ENCODE results near the gene CBX5. TPM values are rescaled to one million over a fixed set of nuclear protein-coding genes. Genes with fewer than 3 reads are reported as not detected.
"Not testable (repeated sequence)": the region's sequence is repeated elsewhere in the genome, so short reads cannot be mapped to it uniquely, and the experiment has no call there.

The CBX5 gene
- total RNA-seq: 39.5 TPM
- long read RNA-seq, full-length matches to known transcripts: 33 of 40 reads
- long read RNA-seq, partial matches to known transcripts: 2 of 40 reads
- long read RNA-seq, other reads (novel, unspliced or antisense): 5 of 40 reads

GRCh38 chr12:54279632-54280467 lies at the start of gene CBX5:
CBX5 (minus strand) TSS chr12:54280122; CDS start chr12:54257650, 22,472 bp downstream.
- intact Hi-C loops (cut with DNase I): loop anchor here (5.0 kb wide), 2 partner anchors 42 to 82 kb away; partner anchors contain the start of gene GPR84
- peak; percentile 99 for DNase-seq (ENCODE audit: low spot score)

DNA sequence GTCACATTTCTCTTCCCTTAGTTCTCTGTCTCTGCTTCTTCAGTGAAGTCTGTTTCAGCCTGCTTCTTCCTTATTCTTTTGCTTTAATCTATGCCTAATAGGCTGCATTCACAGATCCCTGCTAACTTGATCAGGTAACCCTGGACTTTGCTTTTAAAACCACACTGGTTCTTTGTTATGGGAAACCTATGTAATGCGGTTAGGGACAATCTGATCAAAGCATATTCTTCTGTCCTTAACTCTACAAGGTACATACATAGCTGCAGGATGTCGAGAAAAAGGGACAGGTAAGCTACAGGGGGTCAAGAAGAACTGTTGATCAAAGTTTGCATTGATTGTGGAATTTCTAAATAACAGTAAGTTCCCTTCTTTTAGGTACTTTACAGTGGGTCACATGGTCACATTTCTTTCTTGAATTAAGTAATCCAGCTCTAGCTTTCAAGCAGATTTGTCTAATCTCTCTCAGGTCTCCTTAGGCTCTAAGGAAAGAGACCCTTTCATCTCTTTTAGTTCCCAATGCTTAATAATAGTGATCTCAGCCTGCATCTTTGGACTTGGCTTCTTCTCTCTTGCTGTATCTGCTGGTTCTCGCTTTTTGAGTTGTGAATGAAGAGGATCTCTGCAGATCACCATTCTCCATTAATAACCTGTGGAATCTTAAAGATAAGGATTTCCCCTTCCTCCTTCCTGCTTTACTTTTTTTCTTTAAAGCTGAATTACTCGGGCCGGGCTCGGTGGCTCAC lies 48.8 kb upstream of the CBX5 start:
- no peak for DNase-seq (ENCODE audit: low spot score)
- intact Hi-C loops (cut with DNase I): no loop called here

DNA sequence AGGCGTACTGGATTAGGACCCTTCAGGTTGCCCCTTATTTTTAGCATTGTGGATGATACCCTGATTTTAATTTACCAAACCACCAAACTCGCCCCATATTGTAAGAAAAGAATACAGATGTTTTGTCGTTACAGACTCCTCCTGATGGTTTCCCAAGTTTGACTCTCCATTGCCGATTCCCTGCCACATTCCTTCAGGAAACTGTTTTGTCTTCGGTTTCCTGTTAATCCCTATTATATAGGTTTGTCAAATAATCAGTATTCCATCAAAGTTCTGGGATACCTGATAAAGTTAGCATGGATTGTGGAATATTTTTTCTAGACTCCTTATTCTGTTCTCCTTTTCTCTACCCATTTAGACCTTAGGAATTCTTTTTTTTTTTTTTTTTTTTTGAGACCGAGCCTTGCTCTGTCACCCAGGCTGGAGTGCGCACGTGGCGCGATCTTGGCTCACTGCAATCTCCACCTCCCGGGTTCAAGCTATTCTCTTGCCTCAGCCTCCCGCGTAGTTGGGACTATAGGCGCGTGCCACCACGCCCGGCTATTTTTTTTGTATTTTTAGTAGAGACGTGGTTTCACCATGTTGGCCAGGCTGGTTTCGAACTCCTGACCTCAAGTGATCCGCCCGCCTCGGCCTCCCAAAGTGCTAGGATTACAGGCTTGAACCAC lies 45.7 kb upstream of the CBX5 start:
- intact Hi-C loops (cut with DNase I); DNase-seq (ENCODE audit: low spot score): not testable (repeated sequence)

DNA sequence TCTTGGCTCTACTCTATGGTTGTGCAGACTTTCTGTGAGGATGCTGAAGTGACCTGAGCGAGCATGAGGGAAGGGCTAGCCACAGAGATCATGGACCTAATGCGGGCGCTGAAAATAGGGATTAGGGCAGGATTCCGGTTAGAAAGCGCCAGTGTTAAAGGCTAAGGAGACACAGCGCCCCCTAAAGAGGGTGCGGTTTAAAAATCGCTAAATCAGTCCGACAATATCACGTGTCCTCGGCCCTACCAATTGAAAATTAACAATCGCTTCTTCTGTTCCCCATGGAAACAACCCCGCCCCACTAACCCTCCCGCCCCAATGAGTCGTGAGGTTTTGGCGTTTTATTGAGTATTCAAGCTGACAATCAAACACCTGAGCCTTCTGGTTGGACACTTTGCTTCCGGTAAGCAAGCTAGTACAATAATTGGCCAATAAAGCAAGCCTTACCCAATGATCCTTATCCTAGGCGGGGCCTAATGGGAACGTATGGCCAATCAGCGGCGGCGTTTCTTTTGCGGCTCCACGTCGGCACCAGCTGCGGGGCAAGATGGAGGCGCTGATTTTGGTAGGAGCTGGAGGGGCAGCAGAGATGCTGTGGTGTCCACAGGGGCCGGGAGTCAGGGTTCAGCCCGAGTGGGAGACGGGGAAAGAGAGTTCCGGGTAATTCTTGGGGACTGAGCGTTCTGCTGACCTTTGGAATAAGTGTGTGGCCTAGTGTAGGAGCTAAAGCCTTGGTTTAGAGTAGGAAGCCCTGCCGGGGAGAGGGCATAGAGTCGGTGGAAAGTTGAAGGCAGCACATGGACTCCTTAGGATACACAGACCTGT lies 44.9 kb upstream of the CBX5 start, which contains the start of gene COPZ1:
Gene COPZ1 (plus strand): TSS at position 515 of the 825 bp plus-strand sequence. CDS start 33 bp downstream, at position 548.
- peak; percentile 97 for DNase-seq (ENCODE audit: low spot score)
- intact Hi-C loops (cut with DNase I): loop anchor here (5.0 kb wide), 2 partner anchors 43 to 83 kb away; partner anchors contain the start of genes CBX5 and HNRNPA1

DNA sequence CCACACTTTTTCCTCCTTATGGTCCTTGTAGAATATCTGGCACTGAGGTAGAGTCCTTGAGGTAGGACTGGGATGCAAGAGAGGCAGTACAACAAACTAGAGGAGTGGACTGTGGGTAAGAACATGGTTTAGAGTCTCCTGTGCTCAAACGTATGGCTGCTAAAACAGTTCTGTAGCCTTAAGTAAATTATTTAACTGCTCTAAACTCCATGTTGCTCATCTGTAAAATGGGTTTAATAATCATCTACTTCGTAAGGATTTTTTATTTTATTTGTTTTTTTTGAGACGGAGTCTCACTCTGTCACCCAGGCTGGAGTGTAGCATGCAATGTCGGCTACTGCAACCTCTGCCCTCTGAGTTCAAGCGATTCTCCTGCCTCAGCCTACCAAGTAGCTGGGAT lies 41.4 kb upstream of the CBX5 start:
- no peak for DNase-seq (ENCODE audit: low spot score)
- intact Hi-C loops (cut with DNase I): loop anchor here (5.0 kb wide), 2 partner anchors 39 to 79 kb away; partner anchors contain the start of genes CBX5 and HNRNPA1

GRCh38 chr12:54312309-54312708 lies 32.4 kb upstream of the CBX5 start:
- intact Hi-C loops (cut with DNase I); DNase-seq (ENCODE audit: low spot score): not testable (repeated sequence)

DNA sequence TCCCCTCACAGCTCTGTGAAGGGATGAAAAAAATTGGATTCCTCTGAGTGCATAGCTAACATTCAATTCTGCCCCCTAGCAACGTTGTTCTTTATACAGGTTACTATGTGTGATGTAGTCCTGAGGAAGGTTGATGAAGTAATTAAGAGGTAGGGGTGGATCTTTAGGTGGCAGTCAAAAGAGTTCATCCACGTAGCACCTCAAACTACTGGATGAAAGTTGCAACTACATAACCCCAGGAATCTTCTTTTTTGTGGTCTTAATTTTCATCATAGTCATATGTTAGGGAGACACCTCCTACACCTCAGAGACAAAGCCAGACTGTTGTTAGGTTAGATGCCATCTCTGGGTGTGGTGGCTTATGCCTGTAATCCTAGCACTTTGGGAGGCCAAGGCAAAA lies 31.1 kb upstream of the CBX5 start:
- DNase-seq (ENCODE audit: low spot score): no peak
- intact Hi-C loops (cut with DNase I): no loop called here

- intact Hi-C loops (cut with DNase I): no loop called here
- DNase-seq (ENCODE audit: low spot score): peak; percentile 96
Observed at GRCh38 chr12:54306925-54307741, 27.2 kb upstream of the CBX5 start.

- DNase-seq (ENCODE audit: low spot score): peak; percentile 95
- intact Hi-C loops (cut with DNase I): no loop called here
Observed at GRCh38 chr12:54304187-54304810, 24.4 kb upstream of the CBX5 start.

DNA sequence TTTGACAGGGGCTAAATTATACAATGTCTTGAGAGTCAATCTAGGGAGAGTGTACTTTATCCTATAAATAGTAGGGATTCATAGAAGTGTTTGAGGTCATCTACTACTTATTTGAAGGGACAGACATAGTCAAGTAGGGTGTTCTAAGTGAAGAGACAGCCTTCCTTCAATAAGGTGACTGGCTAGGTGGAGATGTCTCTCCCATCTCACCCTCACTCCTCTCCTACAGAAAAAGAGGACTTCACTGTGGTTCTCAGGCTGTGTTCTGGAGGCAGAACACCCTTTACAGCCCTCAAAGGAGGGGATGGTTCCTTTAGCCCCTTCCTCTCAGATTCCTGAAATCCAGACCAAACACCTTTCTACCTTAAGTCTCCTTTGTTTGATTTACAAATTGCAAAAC lies 23.7 kb upstream of the CBX5 start:
- intact Hi-C loops (cut with DNase I): no loop called here

DNA sequence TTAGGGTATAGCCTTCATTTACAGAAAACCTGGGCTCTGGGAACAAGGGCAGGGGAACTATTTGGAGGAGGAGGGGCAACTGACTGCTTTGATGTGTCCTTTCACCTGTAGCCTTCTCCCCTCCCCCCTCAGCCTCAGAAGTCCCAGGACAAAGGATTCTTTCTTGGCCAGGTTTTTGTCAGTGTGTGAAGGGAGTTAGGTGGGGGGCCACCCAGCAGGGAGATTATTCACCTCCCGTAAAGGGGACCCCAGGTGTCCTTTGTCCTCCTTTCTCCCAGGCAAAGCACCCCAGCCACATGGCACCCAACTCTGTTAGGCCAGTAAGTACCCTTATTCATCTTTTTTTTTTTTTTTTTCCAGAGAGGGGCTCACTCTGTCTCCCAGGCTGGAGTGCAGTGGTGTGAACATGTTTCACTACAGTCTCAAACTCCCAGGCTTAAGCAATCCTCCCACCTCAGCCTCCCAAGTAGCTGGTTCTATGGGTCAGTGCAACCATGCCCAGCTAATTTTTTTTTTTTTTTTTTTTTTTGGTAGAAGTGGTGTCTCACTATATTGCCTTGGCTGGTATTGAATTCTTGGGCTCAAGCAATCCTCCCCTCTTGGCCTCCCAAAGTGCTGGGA lies 21.6 kb upstream of the CBX5 start:
- DNase-seq (ENCODE audit: low spot score): no peak
- intact Hi-C loops (cut with DNase I): no loop called here

More for the DNA sequence above, 23.7 kb upstream of the CBX5 start:
- DNase-seq (ENCODE audit: low spot score): no peak

DNA sequence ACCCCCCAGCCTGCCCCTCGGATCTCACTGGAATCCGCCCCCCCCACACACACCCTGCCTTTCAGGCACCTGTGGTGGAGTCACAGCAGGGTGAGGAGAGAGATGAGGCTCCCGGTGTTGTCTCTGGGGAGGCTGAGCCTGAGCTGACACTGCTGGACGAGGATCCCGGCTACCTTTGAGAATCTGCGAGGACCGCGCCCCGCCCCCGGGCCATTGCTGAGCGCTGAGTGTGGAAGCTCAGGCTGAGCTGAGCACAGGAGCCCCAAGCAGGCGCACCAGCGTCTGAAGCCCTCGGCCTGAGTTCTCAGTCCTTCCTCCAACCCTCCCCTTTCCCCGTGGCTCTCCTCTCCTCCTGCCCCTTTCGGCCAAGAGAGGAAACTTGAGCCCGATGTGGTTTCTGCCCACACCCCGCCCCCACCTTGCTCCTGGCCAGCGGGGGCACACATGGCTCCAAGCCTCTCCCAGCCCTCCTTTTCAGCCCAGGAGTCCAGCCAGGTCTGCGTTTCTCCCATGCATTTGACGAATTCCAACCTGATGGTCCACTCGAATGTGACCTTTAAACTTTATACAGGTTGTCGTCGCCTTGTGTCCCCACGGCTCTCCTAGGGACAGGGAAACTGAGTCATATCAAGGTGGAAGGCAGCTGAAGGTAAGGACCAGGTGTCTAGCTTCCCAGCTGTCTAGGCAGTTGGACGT lies 21.0 kb upstream of the CBX5 start, which contains the start of gene NFE2:
Gene NFE2 (minus strand): TSS at position 284 of the 696 bp plus-strand sequence. CDS start 5,767 bp downstream, outside the sequence.
- intact Hi-C loops (cut with DNase I): no loop called here
- peak; percentile 91 for DNase-seq (ENCODE audit: low spot score)

DNA sequence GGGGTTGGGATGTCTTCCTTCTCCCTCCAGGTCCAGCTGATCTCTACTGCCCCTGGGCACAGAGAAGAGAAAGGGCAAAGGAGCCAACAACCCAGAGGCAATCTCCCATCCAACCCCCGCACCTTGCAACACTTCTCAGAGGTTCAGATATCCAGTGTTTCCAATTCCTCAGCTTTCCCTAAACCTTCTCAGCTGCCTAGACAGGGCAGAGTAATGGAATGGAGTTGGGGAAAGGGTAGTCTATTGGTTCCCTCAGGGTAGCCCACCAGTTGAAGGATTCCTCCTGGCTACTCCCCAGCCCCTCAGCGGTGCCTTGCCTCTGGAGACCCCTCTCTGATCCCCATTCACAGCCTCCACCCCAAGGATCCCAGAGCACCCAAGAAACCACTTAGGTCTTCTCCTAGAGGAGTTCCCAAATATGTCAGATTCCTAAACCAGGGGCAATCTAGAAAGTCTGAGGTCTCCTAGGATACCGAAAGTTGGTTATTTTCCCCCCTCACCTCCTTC lies 20.4 kb upstream of the CBX5 start:
- DNase-seq (ENCODE audit: low spot score): no peak
- intact Hi-C loops (cut with DNase I): no loop called here

DNA sequence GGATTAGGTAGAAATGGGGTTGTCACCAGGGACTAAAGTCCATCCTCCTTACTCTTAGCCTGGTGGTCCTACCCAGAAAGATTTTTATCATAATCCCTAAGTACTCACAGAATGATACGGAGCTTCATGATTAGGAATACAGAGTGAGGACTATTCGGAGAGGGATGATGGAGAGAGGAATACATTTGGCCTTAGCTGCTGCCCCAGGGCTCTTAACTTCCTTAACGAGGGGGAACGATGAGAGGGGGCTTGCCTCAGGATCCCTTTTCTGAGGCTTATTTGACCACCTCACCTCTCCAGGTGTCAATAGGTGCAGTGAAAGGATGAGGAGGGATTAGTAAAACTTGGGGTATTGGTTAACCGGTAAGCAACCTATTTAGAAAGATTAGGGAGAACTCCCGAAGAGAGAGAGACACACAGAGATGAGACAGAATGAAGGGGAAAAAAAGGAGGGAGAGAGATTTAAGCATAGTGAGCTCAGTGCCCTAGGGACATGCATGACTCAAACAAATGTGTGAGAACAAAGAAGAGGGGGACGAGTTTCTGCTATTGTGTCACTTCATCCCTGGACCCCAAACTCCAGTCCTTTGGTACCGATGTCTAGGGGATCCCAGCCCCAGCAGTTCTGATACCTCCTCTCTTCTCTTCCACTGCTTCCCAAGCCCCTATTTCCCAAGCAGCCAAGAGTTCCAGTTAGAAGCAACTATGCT lies 19.7 kb upstream of the CBX5 start:
- intact Hi-C loops (cut with DNase I): no loop called here
- no peak for DNase-seq (ENCODE audit: low spot score)

DNA sequence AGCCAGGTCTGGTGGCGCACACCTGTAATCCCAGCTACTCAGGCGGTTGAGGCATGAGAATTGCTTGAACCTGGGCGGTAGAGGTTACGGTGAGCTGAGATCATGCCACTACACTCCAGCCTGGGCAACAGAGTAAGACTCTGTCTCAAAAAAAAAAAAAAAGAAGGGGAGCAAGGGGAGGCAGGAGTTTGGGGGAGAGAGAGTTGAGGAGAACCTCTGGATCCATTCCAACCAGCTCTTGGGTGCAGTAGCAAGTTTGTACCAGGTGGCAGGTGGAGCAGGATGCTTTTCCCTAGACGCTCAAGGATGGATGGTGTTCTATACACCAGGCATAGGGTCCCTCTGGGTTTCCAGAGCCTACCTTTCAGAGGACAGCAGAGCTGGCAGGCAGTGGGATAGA lies 19.0 kb upstream of the CBX5 start:
- no peak for DNase-seq (ENCODE audit: low spot score)
- intact Hi-C loops (cut with DNase I): no loop called here
